Stimulated activated CD4-positive, alpha-beta T cell treated with anti-CD3 and anti-CD28 coated beads, Interleukin-2, amount 100 ng/mL, for 4 hours (primary cell): Measurements from ENCODE around the gene FBXO15.

Experiments used
- DNase-seq: peaks from one replicate; pipeline ENCODE4 v3.0.0-alpha.2; 2020; ENCODE audit warnings: low read depth

Gene FBXO15

GRCh38 chr18:74113711-74114110 is 33.9 kb downstream of the FBXO15 start:
- no peak for DNase-seq

GRCh38 chr18:74110976-74111375 is 36.7 kb downstream of the FBXO15 start:
- no peak for DNase-seq

GRCh38 chr18:74110149-74110548 is 37.5 kb downstream of the FBXO15 start:
- DNase-seq: no peak

- DNase-seq: no peak
These were observed 39.2 kb downstream of the FBXO15 start for GRCh38 chr18:74108460-74108859.

GRCh38 chr18:74097803-74098202 is 49.8 kb downstream of the FBXO15 start:
- no peak for DNase-seq

- no peak for DNase-seq
These were observed 54.7 kb downstream of the FBXO15 start for GRCh38 chr18:74092922-74093321.

GRCh38 chr18:74084184-74084855 is 63.3 kb downstream of the FBXO15 start:
- DNase-seq: no peak

GRCh38 chr18:74083557-74083952 is 64.1 kb downstream of the FBXO15 start:
- DNase-seq: no peak

GRCh38 chr18:74082742-74083556 is 64.7 kb downstream of the FBXO15 start:
- DNase-seq: no peak

GRCh38 chr18:74081966-74082741 is 65.5 kb downstream of the FBXO15 start:
- DNase-seq: peak; percentile 33

- no peak for DNase-seq
These were observed 69.4 kb downstream of the FBXO15 start for GRCh38 chr18:74078257-74078656.

- DNase-seq: no peak
These were observed 72.7 kb downstream of the FBXO15 start for GRCh38 chr18:74074668-74075564.

GRCh38 chr18:74073957-74074667 is 73.5 kb downstream of the FBXO15 start:
- DNase-seq: no peak

GRCh38 chr18:74069178-74070050 is 78.2 kb downstream of the FBXO15 start:
- DNase-seq: no peak

- DNase-seq: no peak
These were observed 79.3 kb downstream of the FBXO15 start for GRCh38 chr18:74068296-74068695.

GRCh38 chr18:74066018-74066417 is 81.6 kb downstream of the FBXO15 start:
- no peak for DNase-seq

GRCh38 chr18:74065366-74065765 is 82.3 kb downstream of the FBXO15 start:
- no peak for DNase-seq

GRCh38 chr18:74064510-74064909 is 83.1 kb downstream of the FBXO15 start:
- DNase-seq: no peak

- DNase-seq: no peak
These were observed 84.1 kb downstream of the FBXO15 start for GRCh38 chr18:74063557-74063956.

- DNase-seq: no peak
These were observed 84.6 kb downstream of the FBXO15 start for GRCh38 chr18:74063023-74063422.
